ENCODE results near the gene RAP1GDS1.
"Not testable (repeated sequence)": the region's sequence is repeated elsewhere in the genome, so short reads cannot be mapped to it uniquely, and the experiment has no call there.

- TF ChIP-seq, protein P1, sequence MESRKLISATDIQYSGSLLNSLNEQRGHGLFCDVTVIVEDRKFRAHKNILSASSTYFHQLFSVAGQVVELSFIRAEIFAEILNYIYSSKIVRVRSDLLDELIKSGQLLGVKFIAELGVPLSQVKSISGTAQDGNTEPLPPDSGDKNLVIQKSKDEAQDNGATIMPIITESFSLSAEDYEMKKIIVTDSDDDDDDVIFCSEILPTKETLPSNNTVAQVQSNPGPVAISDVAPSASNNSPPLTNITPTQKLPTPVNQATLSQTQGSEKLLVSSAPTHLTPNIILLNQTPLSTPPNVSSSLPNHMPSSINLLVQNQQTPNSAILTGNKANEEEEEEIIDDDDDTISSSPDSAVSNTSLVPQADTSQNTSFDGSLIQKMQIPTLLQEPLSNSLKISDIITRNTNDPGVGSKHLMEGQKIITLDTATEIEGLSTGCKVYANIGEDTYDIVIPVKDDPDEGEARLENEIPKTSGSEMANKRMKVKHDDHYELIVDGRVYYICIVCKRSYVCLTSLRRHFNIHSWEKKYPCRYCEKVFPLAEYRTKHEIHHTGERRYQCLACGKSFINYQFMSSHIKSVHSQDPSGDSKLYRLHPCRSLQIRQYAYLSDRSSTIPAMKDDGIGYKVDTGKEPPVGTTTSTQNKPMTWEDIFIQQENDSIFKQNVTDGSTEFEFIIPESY (IDR thresholded peaks at IDR 0.05): not testable (repeated sequence)
- not testable (repeated sequence) for TF ChIP-seq CTCF (IDR thresholded peaks at IDR 0.05; ENCODE audit: low read depth, low read length, missing input control); SP1 (IDR thresholded peaks at IDR 0.05); EGR1 (IDR thresholded peaks at IDR 0.05; ENCODE audit: low read depth in 2 of 2); REST (IDR thresholded peaks at IDR 0.05); RAD21 (IDR thresholded peaks at IDR 0.05); YY1 (IDR thresholded peaks at IDR 0.05)
Observed at GRCh38 chr4:98461121-98461865, 200.1 kb downstream of the RAP1GDS1 start.
